ENCODE results near the gene UGT1A1.

GRCh38 chr2:233740870-233741269 is 19.2 kb upstream of the UGT1A1 start:
- no peak for TF ChIP-seq EGR1 (IDR thresholded peaks at IDR 0.05; ENCODE audit: low read depth)
- no peak for TF ChIP-seq CTCF (IDR thresholded peaks at IDR 0.05 in 2 of 3, conservative IDR thresholded peaks at IDR 0.05 in 1 of 3; ENCODE audit: borderline replicate concordance in 1 of 3, insufficient read depth in 1 of 3, low read depth in 2 of 3, low read length in 2 of 3)
- no peak for TF ChIP-seq MAX (IDR thresholded peaks at IDR 0.05)
- no peak for TF ChIP-seq JUND (IDR thresholded peaks at IDR 0.05)
- no peak for TF ChIP-seq ATF3 (IDR thresholded peaks at IDR 0.05)
- TF ChIP-seq POLR2A (IDR thresholded peaks at IDR 0.05; ENCODE audit: borderline replicate concordance, extremely low read depth, insufficient read depth, insufficient read length), result no peak
